HG02870 (cell line): ENCODE results near the gene IL18R1.

Experiments
- ATAC-seq: cut with Tn5 transposase; IDR thresholded peaks from one replicate; pipeline ENCODE4 v1.9.1; 2021; ENCODE audit warnings: mild to moderate bottlenecking, moderate library complexity; ENCODE audit not compliant: unreplicated experiment

Gene IL18R1

GRCh38 chr2:102432386-102432785 is 76.8 kb downstream of the IL18R1 start:
- no peak for ATAC-seq

GRCh38 chr2:102433973-102434654 is 78.5 kb downstream of the IL18R1 start:
- no peak for ATAC-seq

- ATAC-seq: peak; percentile 43
Observed at GRCh38 chr2:102434655-102435381, 79.2 kb downstream of the IL18R1 start.

GRCh38 chr2:102435741-102436140 is 80.1 kb downstream of the IL18R1 start:
- no peak for ATAC-seq

GRCh38 chr2:102436323-102436722 is 80.7 kb downstream of the IL18R1 start:
- ATAC-seq: no peak

- no peak for ATAC-seq
Observed at GRCh38 chr2:102437122-102437521, 81.5 kb downstream of the IL18R1 start.

- ATAC-seq: no peak
Observed at GRCh38 chr2:102438111-102438510, 82.5 kb downstream of the IL18R1 start.

- ATAC-seq: no peak
Observed at GRCh38 chr2:102438578-102438977, 83.0 kb downstream of the IL18R1 start.

GRCh38 chr2:102439065-102439695 is 83.6 kb downstream of the IL18R1 start:
- ATAC-seq: no peak

GRCh38 chr2:102442967-102443828 is 87.6 kb downstream of the IL18R1 start:
- ATAC-seq: peak; percentile 59

GRCh38 chr2:102444233-102444632 is 88.6 kb downstream of the IL18R1 start:
- ATAC-seq: no peak

- no peak for ATAC-seq
Observed at GRCh38 chr2:102446936-102447335, 91.3 kb downstream of the IL18R1 start.
